ENCODE results near the gene CXCL11. TPM values are rescaled to one million over a fixed set of nuclear protein-coding genes. Genes with fewer than 3 reads are reported as not detected.

The CXCL11 gene
- total and polyA plus RNA-seq, 2 donors (not counting 1 experiment from before 2014, with no cell fraction given): not detected

- peaks cover 4% of the 10 kb centered on the region for H3K4me1 Mint-ChIP-seq
Measured at GRCh38 chr4:76007089-76007862, 28.6 kb downstream of the CXCL11 start, which contains the start of gene CXCL9. TSS of gene CXCL9 (minus strand) at chr4:76007509. CDS start at chr4:76007449, 60 bp downstream.

More at GRCh38 chr4:76007089-76007862, 28.6 kb downstream of the CXCL11 start, which contains the start of gene CXCL9:
- DNase-seq: no peak
- H3K27ac ChIP-seq (ENCODE audit: low read length in 2 of 2): no peak within 1 kb of the TSS
- Mint-ChIP-seq H3K27me3 (no peaks in the 10 kb centered on the region), H3K9me3 (ENCODE audit: insufficient read depth) (no peaks in the 10 kb centered on the region), H3K4me3 (no peak within 1 kb of the TSS), H3K27ac (no peak within 1 kb of the TSS)
- H3K4me3 ChIP-seq (ENCODE audit: control extremely low read depth in 1 of 5, extremely low read depth in 1 of 5, insufficient read depth in 1 of 5, low read depth in 2 of 5, low read length in 4 of 5): no peak within 1 kb of the TSS
- H3K4me1 ChIP-seq (ENCODE audit: control insufficient read depth in 2 of 2, insufficient read depth in 2 of 2, low read length in 2 of 2): peaks cover 7 to 9% of the 10 kb centered on the region in 2 donors
- no peak within 1 kb of the TSS for H3K9ac ChIP-seq (ENCODE audit: low read length)
- H3K36me3 ChIP-seq (replicated peaks in 1 of 2; ENCODE audit: control extremely low read depth in 1 of 2, control insufficient read depth in 1 of 2, extremely low read depth in 1 of 2, insufficient read depth in 2 of 2, low read length in 1 of 2): no peaks in the 10 kb centered on the region
- no peaks in the 10 kb centered on the region for H4K20me1 ChIP-seq (ENCODE audit: control insufficient read depth, insufficient read depth, low read length, poor library complexity, severe bottlenecking)
- H3K27me3 ChIP-seq (replicated peaks in 1 of 4; ENCODE audit: control extremely low read depth in 1 of 4, control insufficient read depth in 3 of 4, insufficient read depth in 4 of 4, low read length in 3 of 4): no peaks in the 10 kb centered on the region
- CTCF ChIA-PET: interaction anchor here (3.1 kb wide), 1 partner anchor 11 kb away, joined by 18 read pairs; no protein-coding TSS in a partner anchor
- no peaks in the 10 kb centered on the region for H3K79me2 ChIP-seq (ENCODE audit: control insufficient read depth, insufficient read depth, low read length)
- no peak within 1 kb of the TSS for H2AFZ ChIP-seq (ENCODE audit: insufficient read depth, low read depth, low read length, poor library complexity, severe bottlenecking)
- H3K4me2 ChIP-seq (replicated peaks; ENCODE audit: low read depth, low read length, poor library complexity, severe bottlenecking): no peak within 1 kb of the TSS
- H3K9me3 ChIP-seq (ENCODE audit: control extremely low read depth in 1 of 3, control insufficient read depth in 2 of 3, insufficient read depth in 1 of 3, low read length in 2 of 3): no peaks in the 10 kb centered on the region
- intact Hi-C loops (cut with micrococcal nuclease): no loop called here
- ATAC-seq (ENCODE audit: low read depth): no peak
- no CpG with 5 or more reads among the region's 1 CpG for WGBS (ENCODE audit: insufficient coverage)
- no peak for TF ChIP-seq EZH2 (IDR thresholded peaks at IDR 0.05; ENCODE audit: borderline replicate concordance, insufficient read depth, low read depth, low read length, poor library complexity, severe bottlenecking)
- no peak for TF ChIP-seq CTCF (IDR thresholded peaks at IDR 0.05)
- POLR2A ChIA-PET: no interaction called here

Data from B cell (primary cell).